Skeletal muscle tissue (tissue), 4 donors: ENCODE measurements around the gene CAPRIN2. TPM values are rescaled to one million over a fixed set of nuclear protein-coding genes. Genes with fewer than 3 reads are reported as not detected.
A peak's percentile ranks its signal among the peaks of the same experiment; 100 is the strongest.

Source experiments
- H3K27ac ChIP-seq: one replicate; pipeline ENCODE4 v1.7.0; 2013; ENCODE audit warnings: mild to moderate bottlenecking, low read depth, low read length, inconsistent platforms
- H3K27me3 ChIP-seq, 3 donors: one replicate each; pipeline ENCODE4 v1.7.0; 2013; ENCODE audit warnings: low read length in 3 of 3; ENCODE audit not compliant: control insufficient read depth in 3 of 3, insufficient read depth in 3 of 3
- H3K36me3 ChIP-seq, 3 donors: one replicate each; pipeline ENCODE4 v1.7.0; 2013; ENCODE audit warnings: low read length in 3 of 3; ENCODE audit not compliant: control insufficient read depth in 3 of 3, insufficient read depth in 3 of 3
- H3K4me1 ChIP-seq, 3 donors: one replicate each; pipeline ENCODE4 v1.7.0; 2013; ENCODE audit warnings: low read length in 3 of 3, mild to moderate bottlenecking in 3 of 3; ENCODE audit not compliant: control insufficient read depth in 3 of 3, insufficient read depth in 3 of 3
- H3K4me3 ChIP-seq, 3 donors: one replicate each; pipeline ENCODE4 v1.7.0; 2013; ENCODE audit warnings: low read length in 3 of 3
- H3K9ac ChIP-seq, 3 donors: one replicate each; pipeline ENCODE4 v1.7.0; 2013; ENCODE audit warnings: low read length in 3 of 3, mild to moderate bottlenecking in 3 of 3, moderate library complexity in 2 of 3, low read depth in 1 of 3
- H3K9me3 ChIP-seq, 3 donors: one replicate each; pipeline ENCODE4 v1.7.0; 2013; ENCODE audit warnings: low read length in 3 of 3; ENCODE audit not compliant: control insufficient read depth in 3 of 3
- total RNA-seq: library from RNA; depleted of rRNA; stranded (reverse); fragments of >200 nt; gene quantifications from one replicate; pipeline ENCODE4 v1.2.3, GENCODE V29; 2014
- donor health status: Osteomylitis.

CAPRIN2 gene
- total RNA-seq, result 15.7 TPM

- Histone ChIP-seq H3K27ac (peak within 1 kb of the TSS; percentile 85), H3K4me3 (peak within 1 kb of the TSS; percentile 85 to 97 (median 92)), H3K4me1 (peaks cover 11 to 23% (median 19%) of the 10 kb centered on the region in 3 donors), H3K9me3 (no peaks in the 10 kb centered on the region), H3K27me3 (no peaks in the 10 kb centered on the region), H3K9ac (peak within 1 kb of the TSS; percentile 87 to 92 (median 91)), H3K36me3 (peaks cover 0 to 2% (median 0%) of the 10 kb centered on the region in 3 donors)
These were observed at the start of gene CAPRIN2 for GRCh38 chr12:30754750-30755394. CAPRIN2 (minus strand) TSS chr12:30754951; CDS start chr12:30753520, 1,431 bp downstream.

GRCh38 chr12:30797689-30798088 is 42.9 kb upstream of the CAPRIN2 start:
- Histone ChIP-seq H3K4me1 (peaks cover 13 to 20% (median 17%) of the 10 kb centered on the region in 3 donors), H3K9ac (no peak overlapping the region), H3K27me3 (peaks cover 0 to 5% (median 3%) of the 10 kb centered on the region in 3 donors), H3K27ac (no peak overlapping the region), H3K9me3 (no peaks in the 10 kb centered on the region), H3K4me3 (no peak overlapping the region), H3K36me3 (no peaks in the 10 kb centered on the region)

GRCh38 chr12:30796891-30797371 is 42.2 kb upstream of the CAPRIN2 start:
- H3K9ac ChIP-seq, result peak overlapping the region; percentile 53 to 64 (median 61)
- peaks cover 18 to 28% (median 23%) of the 10 kb centered on the region in 3 donors for H3K4me1 ChIP-seq
- peak overlapping the region; percentile 63 to 76 (median 75) for H3K4me3 ChIP-seq
- H3K27me3 ChIP-seq, result peaks cover 0 to 5% (median 3%) of the 10 kb centered on the region in 3 donors
- no peaks in the 10 kb centered on the region for H3K9me3 ChIP-seq
- no peaks in the 10 kb centered on the region for H3K36me3 ChIP-seq
- no peak overlapping the region for H3K27ac ChIP-seq

GRCh38 chr12:30796313-30796780 is 41.6 kb upstream of the CAPRIN2 start:
- Histone ChIP-seq H3K36me3 (no peaks in the 10 kb centered on the region), H3K4me3 (peak overlapping the region; percentile 71 to 76 (median 76)), H3K27ac (no peak overlapping the region), H3K27me3 (peaks cover 0 to 5% (median 3%) of the 10 kb centered on the region in 3 donors), H3K9ac (peak overlapping the region; percentile 57 to 70 (median 67)), H3K9me3 (no peaks in the 10 kb centered on the region), H3K4me1 (peaks cover 18 to 28% (median 23%) of the 10 kb centered on the region in 3 donors)

GRCh38 chr12:30795410-30796312 is 40.9 kb upstream of the CAPRIN2 start:
- no peak overlapping the region for H3K27ac ChIP-seq
- peak overlapping the region; percentile 67 to 70 (median 70) for H3K9ac ChIP-seq
- H3K9me3 ChIP-seq, result no peaks in the 10 kb centered on the region
- peak overlapping the region; percentile 71 to 76 (median 76) for H3K4me3 ChIP-seq
- H3K4me1 ChIP-seq, result peaks cover 18 to 28% (median 23%) of the 10 kb centered on the region in 3 donors
- peaks cover 0 to 5% (median 3%) of the 10 kb centered on the region in 3 donors for H3K27me3 ChIP-seq
- H3K36me3 ChIP-seq, result no peaks in the 10 kb centered on the region

- H3K9ac ChIP-seq, result no peak overlapping the region
- no peak overlapping the region for H3K4me3 ChIP-seq
- no peaks in the 10 kb centered on the region for H3K36me3 ChIP-seq
- peaks cover 0 to 5% (median 3%) of the 10 kb centered on the region in 3 donors for H3K27me3 ChIP-seq
- H3K4me1 ChIP-seq, result peaks cover 18 to 28% (median 23%) of the 10 kb centered on the region in 3 donors
- no peak overlapping the region for H3K27ac ChIP-seq
- no peaks in the 10 kb centered on the region for H3K9me3 ChIP-seq
These were observed 40.0 kb upstream of the CAPRIN2 start for GRCh38 chr12:30794591-30795409.

- Histone ChIP-seq H3K27me3 (peaks cover 0 to 5% (median 3%) of the 10 kb centered on the region in 3 donors), H3K27ac (no peak overlapping the region), H3K4me1 (peaks cover 18 to 28% (median 23%) of the 10 kb centered on the region in 3 donors), H3K9ac (no peak overlapping the region), H3K36me3 (no peaks in the 10 kb centered on the region), H3K4me3 (no peak overlapping the region), H3K9me3 (no peaks in the 10 kb centered on the region)
These were observed 39.3 kb upstream of the CAPRIN2 start for GRCh38 chr12:30794020-30794419.

- H3K4me3 ChIP-seq, result no peak overlapping the region
- no peaks in the 10 kb centered on the region for H3K36me3 ChIP-seq
- no peaks in the 10 kb centered on the region for H3K9me3 ChIP-seq
- H3K4me1 ChIP-seq, result peaks cover 18 to 28% (median 23%) of the 10 kb centered on the region in 3 donors
- peaks cover 0 to 5% (median 3%) of the 10 kb centered on the region in 3 donors for H3K27me3 ChIP-seq
- peak overlapping the region; percentile 44 for H3K27ac ChIP-seq
- H3K9ac ChIP-seq, result no peak overlapping the region
These were observed 38.1 kb upstream of the CAPRIN2 start for GRCh38 chr12:30792648-30793499.
